Right lobe of liver (tissue), 4 donors: ENCODE data around the gene SDF4.

ENCODE experiments used
- CTCF ChIP-seq, 4 donors: fragments of 200-600 bp in 3 of 4; fragments of 450-650 bp in 1 of 4; IDR thresholded peaks; one replicate each; pipeline versions ENCODE4 v1.5.1 to v1.8.0; 2016 to 2022; ENCODE audit warnings: antibody characterized with exemption in 4 of 4, mild to moderate bottlenecking in 2 of 4
- POLR2A ChIP-seq: fragments of 450-650 bp; IDR thresholded peaks from one replicate; pipeline ENCODE4 v1.6.1; 2017; ENCODE audit warnings: antibody characterized with exemption, mild to moderate bottlenecking
- donor health status: DM: no; HTN: no; CAD: no.
- donor health status: DM: no; HTN: no; CAD: no.
- donor health status: DM: no; HTN: yes; CAD: no.

GRCh38 chr1:1169429-1170214, 62.2 kb downstream of the SDF4 start:
- TF ChIP-seq CTCF (IDR thresholded peaks at IDR 0.05) (no peak), POLR2A (no peak)
